Measurements from ENCODE around the gene RASSF3.
"Not testable (repeated sequence)": the region's sequence is repeated elsewhere in the genome, so short reads cannot be mapped to it uniquely, and the experiment has no call there.

Gene RASSF3

DNA sequence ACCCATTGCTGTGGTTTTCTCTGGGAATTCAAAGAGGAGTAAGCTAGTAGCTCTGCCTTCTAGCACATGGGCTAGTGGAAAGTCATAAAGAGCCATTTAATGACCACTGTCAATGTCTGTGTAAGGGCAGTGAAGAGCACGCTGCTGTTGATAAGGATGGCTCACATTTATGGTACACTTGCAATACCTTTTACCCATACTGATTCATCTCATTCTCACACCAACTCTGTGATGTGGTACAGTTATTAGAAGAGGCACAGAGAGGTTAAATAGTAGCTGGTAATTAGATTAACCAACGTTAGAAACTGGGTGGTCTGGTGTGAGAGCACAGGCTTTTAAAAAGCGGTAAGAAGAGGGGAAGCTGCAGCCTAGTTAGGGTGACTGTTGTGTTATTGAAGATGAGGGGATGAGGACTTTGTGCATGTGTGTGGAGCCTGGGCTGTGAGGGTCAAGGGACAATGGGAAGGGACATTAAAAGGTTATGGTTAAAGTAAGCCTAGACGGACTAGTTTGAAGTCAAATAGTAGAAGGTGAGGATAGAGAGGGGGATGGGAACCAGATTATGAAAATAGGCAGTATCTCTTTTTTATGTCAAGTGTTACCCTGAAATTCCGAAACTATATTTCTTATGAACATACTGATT lies 25.2 kb downstream of the RASSF3 start:
- DNase-seq: no peak

DNA sequence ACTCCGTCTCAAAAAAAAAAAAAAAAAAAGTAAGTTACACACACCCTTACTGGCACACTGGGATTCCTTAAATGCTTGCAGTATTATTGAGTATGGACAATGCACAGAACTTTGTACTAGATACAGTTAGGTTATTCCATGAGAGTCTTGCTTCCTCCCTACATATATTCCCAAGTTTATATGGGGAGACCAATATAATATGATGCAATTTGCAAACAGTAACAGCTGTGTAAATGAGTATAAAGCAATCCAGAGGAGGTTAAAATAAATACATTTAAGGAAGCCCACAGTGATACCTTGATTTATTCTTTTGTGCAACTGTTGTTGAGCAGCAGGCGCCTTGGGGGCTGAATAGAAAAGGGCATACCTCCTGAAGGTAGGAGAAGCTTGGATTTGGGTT lies 26.6 kb downstream of the RASSF3 start:
- DNase-seq: no peak

DNA sequence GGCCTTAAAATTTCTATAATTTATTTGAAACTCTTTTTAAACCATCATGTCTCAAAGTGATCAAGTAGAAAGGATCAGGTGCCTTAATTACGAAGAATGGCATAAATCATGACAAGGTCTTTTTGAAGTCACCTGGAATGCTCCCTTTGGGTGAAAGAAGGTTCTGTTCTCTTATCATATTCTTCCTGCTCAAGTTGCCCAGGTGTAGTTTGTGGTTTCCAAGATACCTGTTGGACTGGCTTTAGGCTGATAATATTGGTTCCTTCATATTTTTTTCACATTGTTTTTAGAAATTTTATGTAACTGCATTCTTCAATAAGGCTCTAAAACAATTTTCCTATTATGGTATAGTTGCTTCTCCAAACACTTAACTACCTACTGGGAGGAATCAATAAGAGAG lies 29.2 kb downstream of the RASSF3 start:
- DNase-seq: no peak

DNA sequence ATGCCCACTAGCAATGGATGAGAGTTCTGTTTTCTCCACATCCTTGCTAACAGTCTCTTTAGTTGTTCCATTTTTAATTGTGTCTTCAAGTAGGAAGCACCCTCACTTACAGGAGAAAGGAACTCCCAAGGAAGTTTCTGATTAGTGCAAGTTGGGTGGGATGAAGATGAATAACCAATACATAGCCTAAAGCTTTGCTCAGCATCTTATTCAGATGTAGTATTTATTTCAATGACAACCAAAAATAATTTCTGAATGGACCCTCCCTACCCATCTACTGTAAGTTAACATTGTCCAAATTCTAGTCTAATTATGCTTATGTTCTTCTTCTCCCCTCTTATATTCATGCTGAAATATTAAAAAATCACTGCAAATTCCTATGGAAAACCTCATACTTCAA lies 36.0 kb downstream of the RASSF3 start:
- no peak for DNase-seq

DNA sequence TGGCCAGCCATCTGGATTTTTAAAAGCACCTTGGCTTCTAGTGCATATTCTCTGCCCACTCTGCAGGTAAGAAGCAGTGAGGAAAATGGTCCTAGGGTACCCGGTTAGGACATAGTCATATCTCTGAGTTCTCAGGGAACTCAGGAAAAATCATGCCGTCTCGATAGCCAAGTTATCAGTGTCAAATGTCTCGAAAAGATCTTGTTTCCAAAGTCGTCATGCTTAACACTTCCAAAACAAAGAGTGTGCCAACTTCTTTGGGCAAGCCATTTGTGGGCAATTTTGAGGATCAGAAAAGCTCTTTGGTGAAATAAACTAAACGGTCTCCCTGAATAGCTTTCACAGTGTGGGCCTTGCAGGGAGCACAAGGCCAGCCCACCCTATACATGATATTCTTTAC lies 39.2 kb downstream of the RASSF3 start:
- no peak for DNase-seq

DNA sequence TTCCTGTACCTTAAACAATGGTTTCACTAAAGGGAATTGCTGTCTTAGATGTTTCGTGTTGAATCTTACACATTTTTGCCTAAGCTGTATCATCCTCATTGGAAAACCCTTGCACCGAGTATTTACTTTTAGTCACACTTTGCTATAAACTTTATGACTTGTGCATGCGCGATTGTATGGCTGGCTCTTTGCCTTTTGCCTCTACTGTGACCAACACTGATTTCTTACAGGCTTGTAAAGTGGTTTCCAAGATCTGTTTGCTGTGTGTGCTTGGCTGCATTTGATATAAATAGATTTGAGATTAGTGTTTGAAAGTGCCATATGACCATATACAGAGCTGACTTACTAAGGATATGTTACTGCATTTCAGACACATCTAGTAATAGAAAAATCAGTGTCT lies 40.5 kb downstream of the RASSF3 start:
- no peak for DNase-seq

DNA sequence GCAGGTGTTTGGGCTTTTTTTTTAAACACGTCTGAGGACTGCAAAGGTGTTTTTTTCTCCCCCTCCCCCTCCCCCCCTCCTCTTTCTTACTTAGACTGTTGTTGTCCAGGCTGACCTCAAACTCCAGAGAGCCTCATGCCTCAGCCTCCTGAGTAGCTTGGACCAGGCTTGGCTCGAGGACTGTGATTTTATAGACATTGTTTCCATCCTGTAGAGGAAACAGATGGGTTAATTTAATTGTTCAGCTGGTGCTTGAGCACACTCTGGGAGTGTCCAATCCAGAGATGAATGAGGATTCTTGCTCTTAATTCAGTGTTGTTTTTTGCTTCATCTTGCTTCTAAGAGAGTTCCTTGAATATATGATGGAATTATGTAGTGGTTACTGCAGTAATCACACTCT lies 42.1 kb downstream of the RASSF3 start:
- DNase-seq: no peak

DNA sequence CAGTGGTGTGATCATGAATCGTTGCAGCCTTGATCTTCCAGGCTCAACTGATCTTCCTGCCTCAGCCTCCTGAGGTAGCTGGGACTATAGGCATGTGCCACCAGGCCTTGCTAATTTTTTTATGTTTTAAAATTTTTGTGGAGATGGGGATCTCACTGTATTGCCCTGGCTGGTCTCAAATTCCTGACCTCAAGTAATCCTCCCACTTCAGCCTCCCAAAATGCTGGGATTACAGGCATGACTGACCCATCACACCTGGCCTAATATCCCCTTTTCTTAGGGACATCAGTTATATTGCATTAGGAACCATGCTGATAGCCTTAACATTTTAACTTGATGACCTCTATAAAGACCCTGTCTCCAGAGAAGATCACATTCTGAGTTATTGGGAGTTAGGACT lies 42.8 kb downstream of the RASSF3 start:
- DNase-seq: no peak

DNA sequence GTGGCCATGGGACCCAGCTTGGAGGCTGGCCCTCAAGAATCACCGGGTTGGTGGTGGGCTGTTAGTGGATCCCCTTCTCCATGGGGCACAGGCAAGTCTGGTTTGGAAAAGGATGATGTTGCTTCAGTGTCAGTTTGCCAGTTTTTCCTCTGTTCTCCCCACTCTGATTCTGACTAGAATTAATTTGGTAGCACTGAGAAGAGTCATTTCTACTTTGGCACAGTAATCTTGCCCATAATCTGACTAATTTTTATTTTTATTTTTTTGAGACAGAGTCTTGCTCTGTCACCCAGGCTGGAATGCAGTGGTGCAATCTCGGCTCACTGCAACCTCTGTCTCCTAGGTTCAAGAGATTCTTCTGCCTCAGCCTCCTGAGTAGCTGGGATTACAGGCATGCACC lies 43.6 kb downstream of the RASSF3 start:
- DNase-seq: not testable (repeated sequence)

DNA sequence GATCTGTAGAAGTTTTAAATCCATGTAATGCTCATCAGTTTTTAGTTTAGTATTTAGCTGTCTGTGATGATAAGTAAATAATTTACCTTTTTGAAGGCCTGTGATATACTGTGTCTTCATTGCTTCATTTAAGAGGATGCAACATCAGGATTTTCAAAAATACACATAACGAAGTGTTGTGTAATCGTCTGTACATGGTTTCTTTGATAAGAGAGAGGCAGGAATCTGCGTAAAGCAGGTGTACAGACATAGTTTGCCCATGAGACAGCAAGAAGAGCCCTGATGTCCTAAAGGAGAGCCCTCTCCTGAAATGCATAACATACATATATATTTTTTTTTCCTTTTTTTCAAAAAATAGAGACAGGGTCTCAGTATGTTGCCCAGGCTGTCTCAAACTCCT lies 44.8 kb downstream of the RASSF3 start:
- DNase-seq: no peak

DNA sequence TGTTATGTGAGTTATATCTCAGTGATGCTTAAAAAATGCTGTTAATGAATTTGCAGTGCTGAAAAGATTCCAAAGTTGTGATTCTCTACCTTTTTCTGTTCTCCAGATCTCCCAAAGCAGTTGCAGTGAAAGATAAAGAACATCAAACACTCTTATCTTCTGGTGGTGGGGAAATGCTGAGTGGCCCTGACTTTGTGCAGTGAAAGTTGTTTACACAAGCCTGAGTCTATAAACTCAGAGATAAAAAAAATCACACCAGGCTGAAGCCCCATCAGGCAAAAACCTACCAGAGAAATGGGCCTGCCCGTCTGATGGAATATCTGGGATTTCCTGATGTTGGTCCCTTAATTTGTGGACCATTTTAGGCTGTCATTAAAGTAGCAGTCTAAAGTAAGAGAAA lies 46.1 kb downstream of the RASSF3 start:
- DNase-seq: no peak

DNA sequence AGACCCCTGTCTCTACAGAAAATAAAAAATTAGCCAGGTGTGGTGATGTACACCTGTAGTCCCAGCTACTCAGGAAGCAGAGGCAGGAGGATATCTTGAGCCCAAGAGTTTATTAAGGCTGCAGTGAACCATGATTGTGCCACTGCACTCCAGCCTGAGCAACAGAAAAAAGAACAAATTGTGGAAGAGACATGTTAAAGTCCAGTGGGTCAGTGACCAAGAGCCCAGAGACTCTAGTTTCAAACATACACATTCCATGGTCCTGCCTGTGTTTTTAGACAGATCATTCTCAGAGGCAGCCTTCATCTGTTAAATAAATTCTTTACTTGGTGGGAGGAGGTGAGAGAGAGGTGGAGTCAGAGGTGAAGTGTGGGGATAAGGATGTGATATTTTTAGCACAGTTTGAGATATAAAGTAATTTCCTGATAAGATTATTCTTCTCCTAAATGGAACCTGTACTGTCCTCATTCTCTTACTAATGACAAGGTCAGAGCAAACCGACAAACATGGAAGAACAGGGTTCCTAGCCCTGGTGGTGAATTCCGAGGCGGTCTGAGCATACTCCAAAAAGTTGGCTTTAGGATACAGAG lies 48.7 kb downstream of the RASSF3 start:
- DNase-seq: no peak

DNA sequence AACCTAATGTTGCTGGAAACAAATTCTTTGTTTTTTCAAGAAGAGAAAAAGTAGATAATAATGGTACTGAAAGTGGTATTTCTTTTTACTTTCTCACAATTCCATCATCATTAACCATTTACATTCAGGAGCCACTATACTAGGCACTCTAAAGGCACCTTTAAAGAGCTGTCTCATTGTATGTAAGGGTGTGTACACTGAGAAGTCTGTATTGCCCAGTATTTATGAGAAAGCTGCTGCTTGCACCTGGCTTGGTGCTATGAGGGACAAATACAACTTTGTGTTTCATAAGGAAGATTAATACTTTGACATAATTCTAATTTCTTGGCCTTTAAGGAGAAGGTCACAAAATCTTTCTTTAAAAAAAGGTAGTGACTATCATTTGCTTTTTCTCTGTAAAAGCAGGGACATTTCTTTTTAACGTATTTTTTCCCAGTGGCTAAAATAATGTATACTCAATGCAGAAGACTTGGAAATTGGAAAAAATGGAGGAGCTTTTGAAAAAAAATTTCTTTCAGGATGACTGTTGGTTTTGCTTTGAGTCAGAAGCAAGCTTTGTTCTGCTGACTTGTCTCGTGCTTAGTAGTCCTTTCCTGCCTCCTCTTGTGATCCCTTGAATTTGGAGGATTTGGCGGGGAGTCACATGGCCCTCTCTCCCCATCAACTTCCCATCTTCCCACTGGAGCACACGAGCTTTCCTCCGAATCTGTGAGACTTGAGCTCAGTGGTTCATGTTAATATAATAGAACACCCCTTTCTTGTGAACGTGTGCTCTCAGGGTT lies 50.1 kb downstream of the RASSF3 start:
- no peak for DNase-seq

DNA sequence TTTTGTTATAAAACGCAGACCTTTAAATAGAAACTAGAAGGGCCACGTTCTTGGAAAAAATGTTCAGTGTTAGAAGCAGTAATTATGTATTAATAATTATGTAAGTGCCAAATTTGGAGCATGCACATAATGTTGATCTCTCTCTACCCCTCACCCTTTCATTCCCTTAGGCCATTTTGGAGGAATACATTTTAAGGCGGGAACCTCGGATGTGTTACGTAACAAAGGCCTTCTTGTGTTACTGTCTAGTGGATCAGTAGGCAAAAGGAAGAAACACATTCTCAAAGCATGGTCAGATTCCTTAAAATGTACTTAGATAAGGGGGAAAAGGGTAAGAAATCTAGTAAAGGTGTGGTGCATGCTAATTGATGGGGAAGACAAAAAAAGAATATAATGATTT lies 52.7 kb downstream of the RASSF3 start:
- DNase-seq: no peak

DNA sequence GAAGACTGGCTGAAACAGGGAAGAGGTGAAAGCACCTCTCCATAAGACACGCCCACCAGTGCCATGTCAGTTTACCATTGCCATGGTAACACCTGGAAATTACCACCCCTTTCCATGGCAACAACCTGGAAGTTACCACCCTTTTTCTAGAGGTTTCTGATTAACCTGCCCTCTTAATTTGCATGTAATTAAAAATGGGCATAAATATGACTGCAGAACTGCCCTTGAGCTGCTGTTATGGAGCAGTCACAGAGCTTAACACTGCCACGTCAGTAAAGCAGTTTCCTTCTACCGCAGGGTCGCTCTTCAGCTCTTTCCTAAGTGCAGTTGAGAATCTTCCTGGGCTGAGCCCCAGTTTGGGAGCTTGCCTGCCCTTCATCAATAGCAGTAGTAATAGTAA lies 55.2 kb downstream of the RASSF3 start:
- DNase-seq: no peak

DNA sequence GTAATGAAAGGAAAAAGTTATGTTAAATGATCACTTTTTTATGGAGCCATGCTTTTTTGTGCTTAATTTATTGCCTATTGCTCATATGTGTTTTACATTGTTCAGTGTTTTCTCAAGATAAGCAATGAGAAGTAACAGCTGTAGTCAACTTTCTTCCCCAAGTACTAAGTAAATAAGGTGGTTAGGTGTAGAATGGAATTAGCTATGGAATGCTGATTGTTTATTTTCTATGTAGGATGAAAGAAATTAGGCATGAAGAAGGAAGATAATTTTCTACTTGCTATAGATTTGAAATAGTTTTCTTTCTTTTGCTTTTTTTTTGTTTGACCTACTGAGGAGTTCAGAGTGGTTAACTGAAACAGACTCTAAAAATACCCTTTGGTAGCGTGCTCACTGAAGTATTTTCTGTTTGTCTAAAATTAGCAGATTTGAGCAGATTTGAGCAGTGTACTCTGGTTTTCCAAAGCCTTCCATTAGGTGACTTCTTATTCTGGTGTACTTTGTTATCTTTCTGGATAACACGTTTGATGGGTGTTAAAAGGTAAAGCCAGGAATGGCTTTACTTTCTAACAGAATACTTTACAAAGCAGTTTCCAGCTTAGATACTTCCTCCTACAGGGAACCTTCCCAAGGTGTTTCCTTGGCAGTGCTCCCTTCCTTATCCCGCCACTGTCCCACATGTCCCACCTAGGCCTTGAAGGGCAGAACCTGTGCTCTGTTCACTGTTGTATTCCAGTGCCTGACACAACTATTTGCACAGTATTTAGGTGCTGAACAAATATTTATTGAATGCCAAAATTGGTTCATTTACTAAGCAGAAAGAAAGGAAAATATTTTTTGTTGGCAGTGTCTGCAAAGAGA lies 56.0 kb downstream of the RASSF3 start:
- DNase-seq: no peak

DNA sequence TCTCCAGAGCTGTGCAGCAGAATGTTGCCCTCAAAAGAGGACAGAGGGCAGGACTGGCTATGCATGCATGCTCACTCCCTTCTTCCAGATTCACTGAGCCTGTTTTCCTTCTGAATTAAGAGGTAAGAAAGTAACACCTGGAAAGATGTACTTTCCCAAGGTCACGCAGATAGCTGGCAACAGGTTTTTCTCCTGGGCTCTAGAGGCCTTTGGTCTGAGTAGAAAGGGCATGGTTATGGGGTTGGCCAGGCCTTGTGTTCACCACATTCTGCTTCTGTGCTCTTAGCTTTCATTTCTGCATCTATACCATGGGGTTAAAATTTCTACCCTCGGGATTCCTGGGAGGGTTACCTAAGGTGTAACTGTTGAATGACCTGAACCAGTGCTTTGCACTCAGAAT lies 57.5 kb downstream of the RASSF3 start:
- DNase-seq: no peak

DNA sequence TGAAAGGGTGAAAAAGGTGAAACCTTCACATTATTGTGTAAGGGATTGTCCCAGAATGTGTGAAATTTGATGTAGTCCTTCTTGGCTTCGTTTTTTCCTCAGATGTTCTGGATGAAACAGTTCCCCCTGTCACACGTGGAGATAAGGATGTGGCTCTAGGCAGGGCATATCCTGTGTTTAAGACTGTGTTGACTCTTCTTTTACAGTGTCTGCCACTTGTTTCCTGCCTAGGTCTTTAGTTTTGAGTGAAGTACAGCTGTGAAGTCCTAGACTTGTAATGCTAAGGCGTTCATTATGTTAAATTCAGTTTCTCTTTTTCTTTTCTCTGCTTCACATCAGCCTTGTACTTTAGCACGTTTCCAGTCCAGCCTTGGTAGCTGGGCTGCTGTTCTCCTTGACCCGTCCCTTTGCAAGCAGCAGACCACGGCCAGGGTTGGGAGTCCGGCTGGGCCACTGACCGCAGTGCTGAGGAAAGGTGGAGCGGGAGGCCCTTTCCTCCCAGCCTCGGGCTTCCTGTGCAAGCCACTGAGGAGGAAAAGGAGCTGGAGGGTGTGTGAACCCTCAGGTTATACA lies 59.1 kb downstream of the RASSF3 start:
- no peak for DNase-seq

DNA sequence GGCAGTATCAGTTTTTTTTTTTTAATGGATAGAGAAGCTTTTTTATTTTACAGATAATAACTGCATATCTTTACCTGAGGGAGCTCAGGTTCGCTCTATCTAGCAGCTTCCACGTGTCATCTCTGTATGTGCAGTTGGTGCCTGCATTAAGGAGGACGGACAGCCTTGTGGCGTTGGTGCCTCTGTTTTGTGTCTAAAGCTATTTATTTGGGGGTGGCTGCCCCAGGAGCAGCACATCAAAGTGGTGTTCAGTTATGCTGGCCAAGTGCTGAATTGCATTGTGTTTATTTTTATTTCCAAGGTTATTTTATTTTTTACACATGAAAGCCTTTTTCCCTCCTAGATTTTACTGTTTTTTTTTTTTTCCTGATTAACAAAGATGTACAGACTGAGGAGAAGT lies 59.7 kb downstream of the RASSF3 start:
- no peak for DNase-seq

DNA sequence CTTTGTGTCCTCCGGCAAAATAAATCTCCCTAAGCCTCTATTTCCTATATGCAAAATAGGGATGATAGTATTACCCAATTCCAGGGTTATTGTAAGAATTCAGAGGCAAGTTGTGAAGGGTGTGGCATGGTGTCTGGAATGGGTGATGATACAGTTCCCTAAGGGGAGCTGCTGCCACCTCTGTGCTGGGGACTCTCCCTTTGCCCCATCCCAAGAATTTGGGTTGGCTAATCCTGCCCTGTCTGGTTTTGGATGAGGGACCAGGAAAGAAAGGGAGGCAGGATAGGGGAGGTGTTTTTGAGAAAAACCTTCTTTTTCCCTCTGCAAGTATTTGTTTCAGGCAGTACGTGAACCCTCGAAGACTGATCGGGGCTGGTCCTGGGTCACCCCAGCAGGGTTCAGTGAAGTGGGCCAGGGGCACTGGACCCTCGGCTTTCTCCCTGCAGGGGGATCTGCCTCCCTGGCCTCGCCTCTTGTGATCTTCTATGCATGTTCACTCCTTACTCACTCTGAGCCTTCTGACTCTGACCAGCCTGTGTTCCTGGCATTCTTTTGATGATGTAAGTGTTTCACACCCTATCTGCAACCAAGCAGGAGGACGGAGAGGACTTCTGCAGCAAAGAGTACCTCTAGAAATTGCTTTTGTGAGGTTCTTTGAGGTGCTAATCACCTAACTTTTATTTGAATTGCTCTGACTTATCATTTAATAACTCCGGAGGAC lies 60.8 kb downstream of the RASSF3 start:
- no peak for DNase-seq

DNA sequence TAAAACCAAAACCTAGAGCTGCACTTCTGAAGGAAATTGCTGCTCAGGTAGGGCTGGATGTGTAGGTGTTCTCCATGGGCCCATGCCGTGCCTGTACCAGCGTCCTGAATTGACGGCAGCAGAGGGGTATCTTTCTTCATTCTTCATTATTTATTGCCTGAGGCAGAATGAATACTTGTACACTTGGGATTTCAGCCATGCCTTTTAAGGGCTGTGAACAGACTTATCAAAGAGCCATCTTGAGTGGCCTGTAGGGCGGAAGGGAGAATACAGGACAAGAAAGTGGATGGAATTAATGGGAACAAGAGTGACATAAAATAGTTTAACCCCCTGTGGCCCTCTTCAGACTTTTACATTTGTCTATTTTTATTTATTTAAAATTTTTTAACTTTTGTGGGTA lies 61.4 kb downstream of the RASSF3 start:
- no peak for DNase-seq

DNA sequence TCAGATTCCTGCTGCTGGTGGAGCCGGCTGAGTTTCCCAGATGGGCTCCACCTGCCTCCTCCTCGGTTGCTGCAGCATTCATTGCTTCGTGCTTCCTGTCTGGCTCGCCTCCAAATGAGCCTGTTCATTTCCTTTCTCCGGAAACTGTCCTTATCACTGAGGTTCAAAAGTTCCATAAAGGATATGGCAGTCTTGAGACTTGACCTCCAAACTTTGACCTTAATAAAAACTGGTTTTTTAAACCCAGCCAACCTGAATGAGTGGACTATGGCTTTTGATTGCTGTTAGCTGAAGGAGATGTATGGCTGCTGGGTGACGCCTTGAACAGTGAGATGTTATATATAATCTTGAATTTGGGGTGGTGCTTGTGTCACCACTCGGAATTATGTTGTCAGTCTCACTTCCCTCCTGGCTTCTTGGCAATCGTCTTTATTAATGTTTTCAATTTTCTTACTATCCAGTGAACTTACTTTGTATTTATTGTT lies 62.7 kb downstream of the RASSF3 start:
- DNase-seq: no peak
